GM10266 (cell line): ENCODE results near the gene ADRA2B.
"Not testable (repeated sequence)": the region's sequence is repeated elsewhere in the genome, so short reads cannot be mapped to it uniquely, and the experiment has no call there.

Source experiments
- DNase-seq: peaks from one replicate; pipeline ENCODE4 v3.0.0; 2012; ENCODE audit errors: extremely low spot score
- TF ChIP-seq, protein P1 (sequence below): IDR thresholded peaks from 2 replicates; pipeline ENCODE4 v1.5.1; 2012; ENCODE audit warnings: mild to moderate bottlenecking, low read depth; ENCODE audit not compliant: control insufficient read depth, insufficient read depth; ENCODE audit errors: missing control alignments

ADRA2B gene

DNA sequence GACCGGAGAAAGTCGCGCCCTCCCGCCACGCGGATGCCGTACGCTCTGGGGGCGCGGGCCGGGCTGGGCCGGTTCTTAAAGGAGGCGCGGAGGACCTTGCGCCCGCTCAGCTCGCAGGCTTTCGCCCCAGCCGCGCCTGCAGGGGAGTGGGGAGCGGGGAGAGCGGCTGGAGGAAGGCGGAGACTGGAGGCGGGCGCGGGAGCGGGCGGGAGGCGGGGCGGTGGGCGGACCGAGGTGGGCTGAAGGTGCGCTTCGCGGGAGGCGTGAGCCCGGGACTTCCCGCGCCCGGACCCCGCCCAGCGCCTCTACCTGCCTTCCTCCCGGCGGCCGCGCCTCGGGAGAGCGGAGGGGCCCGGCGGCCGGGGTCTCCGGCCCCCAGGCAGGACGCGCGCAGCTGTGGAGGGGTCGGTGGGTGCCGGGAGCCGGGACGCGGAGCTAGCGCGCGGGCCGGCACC is at the start of gene ADRA2B:
Gene ADRA2B (minus strand): TSS at position 148 of the 455 bp plus-strand sequence. CDS start 422 bp downstream, outside the sequence.
- TF ChIP-seq, protein P1, sequence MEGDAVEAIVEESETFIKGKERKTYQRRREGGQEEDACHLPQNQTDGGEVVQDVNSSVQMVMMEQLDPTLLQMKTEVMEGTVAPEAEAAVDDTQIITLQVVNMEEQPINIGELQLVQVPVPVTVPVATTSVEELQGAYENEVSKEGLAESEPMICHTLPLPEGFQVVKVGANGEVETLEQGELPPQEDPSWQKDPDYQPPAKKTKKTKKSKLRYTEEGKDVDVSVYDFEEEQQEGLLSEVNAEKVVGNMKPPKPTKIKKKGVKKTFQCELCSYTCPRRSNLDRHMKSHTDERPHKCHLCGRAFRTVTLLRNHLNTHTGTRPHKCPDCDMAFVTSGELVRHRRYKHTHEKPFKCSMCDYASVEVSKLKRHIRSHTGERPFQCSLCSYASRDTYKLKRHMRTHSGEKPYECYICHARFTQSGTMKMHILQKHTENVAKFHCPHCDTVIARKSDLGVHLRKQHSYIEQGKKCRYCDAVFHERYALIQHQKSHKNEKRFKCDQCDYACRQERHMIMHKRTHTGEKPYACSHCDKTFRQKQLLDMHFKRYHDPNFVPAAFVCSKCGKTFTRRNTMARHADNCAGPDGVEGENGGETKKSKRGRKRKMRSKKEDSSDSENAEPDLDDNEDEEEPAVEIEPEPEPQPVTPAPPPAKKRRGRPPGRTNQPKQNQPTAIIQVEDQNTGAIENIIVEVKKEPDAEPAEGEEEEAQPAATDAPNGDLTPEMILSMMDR: no peak
- peak; percentile 89 for DNase-seq

GRCh38 chr2:96164459-96165184 is 48.3 kb upstream of the ADRA2B start:
- DNase-seq: peak; percentile 79
- TF ChIP-seq, protein P1: peak; percentile 14

DNA sequence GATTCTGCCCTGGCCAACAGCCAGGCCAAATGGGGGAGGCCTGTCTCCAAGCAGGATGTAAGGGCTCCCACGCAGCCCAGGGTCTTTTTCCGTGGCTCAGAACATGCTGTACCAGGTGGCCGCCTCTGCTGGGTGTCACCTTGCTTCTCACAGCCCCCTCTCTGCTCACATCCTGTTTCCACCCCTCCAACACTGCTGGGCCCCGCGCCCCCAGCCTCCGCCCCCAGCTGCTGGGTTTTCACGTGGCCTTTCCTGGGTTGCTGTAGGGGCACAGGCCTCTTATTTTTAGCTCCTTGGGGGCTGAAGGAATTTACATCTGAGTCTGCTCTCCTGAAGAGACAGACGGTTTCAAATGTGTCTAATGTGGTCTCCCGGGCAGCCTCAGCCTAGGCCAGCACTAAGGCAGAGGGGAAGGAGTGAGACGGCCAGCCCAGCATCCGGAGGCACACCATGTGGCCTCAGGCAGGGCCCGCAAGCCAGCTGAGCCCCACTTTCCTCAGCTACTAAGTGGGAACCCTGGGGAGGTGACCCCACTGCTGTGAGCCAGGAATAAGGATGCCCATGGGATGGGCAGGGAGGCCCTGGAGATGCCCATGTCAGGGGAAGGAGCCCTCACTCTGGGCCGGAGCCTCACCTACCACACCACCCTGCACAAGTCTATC is 47.5 kb upstream of the ADRA2B start:
- DNase-seq: peak; percentile 71
- TF ChIP-seq, protein P1: no peak

- no peak for DNase-seq
- TF ChIP-seq, protein P1: no peak
Measured at GRCh38 chr2:96163415-96163767, 47.0 kb upstream of the ADRA2B start.

GRCh38 chr2:96161898-96162297 is 45.5 kb upstream of the ADRA2B start:
- no peak for DNase-seq
- TF ChIP-seq, protein P1: no peak

DNA sequence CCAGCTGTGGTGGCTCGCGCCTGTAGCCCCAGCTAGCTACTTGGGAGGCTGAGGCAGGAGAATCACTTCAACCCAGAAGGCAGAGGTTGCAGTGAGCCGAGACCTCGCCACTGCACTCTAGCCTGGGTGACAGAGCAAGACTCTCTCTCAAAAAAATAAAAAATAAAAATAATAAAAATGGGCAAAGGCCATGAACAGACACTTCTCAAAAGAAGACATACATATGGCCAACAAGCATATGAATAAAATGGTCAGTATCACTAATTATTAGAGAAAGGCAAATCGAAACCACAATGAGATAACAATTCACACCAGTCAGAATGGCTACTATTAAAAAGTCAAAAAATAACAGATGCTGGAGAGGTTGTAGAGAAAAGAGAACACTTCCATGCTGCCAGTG is 44.0 kb upstream of the ADRA2B start:
- not testable (repeated sequence) for DNase-seq

DNA sequence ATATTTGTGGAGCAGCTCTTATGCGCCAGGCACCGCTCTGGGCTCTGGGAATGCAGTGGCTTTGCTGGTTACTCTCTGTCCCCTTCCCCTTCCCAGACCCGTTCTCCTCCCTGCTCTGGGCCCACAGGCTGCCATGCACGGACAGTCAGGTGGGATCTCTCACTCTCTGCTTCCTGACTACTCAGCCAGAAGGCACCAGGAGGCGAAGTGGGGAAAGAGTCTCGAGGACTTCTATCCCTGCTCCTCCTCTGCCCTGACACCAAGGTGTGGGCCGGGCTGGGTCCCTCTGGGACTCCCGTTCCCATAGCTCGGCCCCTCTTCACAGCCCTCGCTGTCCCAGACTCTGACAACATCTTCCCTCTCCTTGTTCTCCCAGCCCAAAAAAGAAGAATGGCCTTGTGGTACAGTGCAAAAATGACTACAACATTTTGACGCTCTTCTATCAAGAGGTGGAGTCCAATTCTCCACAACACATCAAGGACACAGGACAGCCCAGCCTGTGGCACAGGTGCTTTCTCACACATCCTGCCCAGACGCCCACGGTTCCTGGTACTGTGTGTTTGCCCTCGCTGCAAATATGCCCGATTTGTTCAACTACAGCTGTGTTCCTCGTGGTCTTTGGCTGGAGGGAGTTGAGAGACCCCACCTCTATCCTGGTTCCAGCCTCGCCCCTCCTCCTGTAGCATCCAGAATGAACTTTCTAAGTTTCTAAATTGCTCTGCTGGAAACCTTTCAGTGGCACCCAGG is 42.9 kb upstream of the ADRA2B start:
- no peak for DNase-seq
- TF ChIP-seq, protein P1: no peak
